Stimulated activated CD4-positive, alpha-beta T cell treated with anti-CD3 and anti-CD28 coated beads, TNF-alpha, amount 100 ng/mL, for 1 hour (primary cell): ENCODE data around the gene AOX1.
"Not testable (repeated sequence)": the region's sequence is repeated elsewhere in the genome, so short reads cannot be mapped to it uniquely, and the experiment has no call there.

ENCODE experiments used
- DNase-seq, 3 donors: peaks; one replicate each; pipeline ENCODE4 v3.0.0-alpha.2; 2020; ENCODE audit warnings: low read depth in 3 of 3, low spot score in 1 of 3

The AOX1 gene

GRCh38 chr2:200585730-200586643, at the start of gene AOX1:
TSS of gene AOX1 (plus strand) at chr2:200586014. CDS start at chr2:200586109, 95 bp downstream.
- no peak for DNase-seq

GRCh38 chr2:200538139-200538538, 47.7 kb upstream of the AOX1 start:
- DNase-seq = no peak

GRCh38 chr2:200540793-200541192, 45.0 kb upstream of the AOX1 start:
- DNase-seq = no peak

- DNase-seq = not testable (repeated sequence)
Measured at GRCh38 chr2:200566596-200566995, 19.2 kb upstream of the AOX1 start.

- DNase-seq = no peak
Measured at GRCh38 chr2:200567932-200568331, 17.9 kb upstream of the AOX1 start.

DNA sequence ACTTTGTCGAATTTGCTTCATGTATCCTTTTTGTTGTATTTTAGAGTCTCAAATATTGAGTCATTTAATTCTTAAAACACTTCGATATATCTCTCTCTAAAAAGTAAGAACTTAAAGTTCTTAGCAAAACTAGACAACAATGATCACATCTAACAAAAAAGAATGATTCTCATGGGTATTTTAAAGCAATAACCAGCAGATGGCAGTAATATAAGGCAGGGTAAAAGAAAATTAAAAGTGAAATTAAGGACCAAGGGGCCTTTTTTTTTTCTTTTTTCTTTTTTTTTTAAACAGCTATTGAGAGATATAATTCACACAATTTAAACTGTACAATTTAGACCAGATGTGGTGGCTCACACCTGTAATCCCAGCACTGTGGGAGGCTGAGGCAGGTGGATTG, 9.9 kb upstream of the AOX1 start:
- no peak for DNase-seq

GRCh38 chr2:200577027-200577426, 8.8 kb upstream of the AOX1 start:
- DNase-seq = no peak

DNA sequence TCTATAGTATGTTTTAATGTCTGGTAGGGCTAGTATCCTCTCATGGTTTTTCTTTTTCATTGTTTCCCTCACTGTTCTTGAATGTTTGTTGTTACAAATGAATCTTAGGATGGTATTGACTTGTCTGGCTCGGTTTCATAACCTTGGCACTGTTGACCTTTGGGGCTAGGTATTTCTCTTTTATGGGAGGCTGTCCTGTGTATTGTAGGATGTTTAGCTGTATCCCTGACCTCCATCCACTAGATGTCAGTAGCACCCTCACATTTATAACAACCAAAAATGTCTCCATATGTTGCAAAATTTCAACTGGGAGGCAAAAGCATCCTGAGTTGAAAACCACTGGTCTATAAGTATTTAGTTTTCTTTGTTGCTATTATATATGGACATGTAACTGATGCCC, 7.0 kb upstream of the AOX1 start:
- no peak for DNase-seq

GRCh38 chr2:200584639-200585038, 1.2 kb upstream of the AOX1 start:
- no peak for DNase-seq

- DNase-seq = no peak
Measured at GRCh38 chr2:200585340-200585729, 479 bp upstream of the AOX1 start.

DNA sequence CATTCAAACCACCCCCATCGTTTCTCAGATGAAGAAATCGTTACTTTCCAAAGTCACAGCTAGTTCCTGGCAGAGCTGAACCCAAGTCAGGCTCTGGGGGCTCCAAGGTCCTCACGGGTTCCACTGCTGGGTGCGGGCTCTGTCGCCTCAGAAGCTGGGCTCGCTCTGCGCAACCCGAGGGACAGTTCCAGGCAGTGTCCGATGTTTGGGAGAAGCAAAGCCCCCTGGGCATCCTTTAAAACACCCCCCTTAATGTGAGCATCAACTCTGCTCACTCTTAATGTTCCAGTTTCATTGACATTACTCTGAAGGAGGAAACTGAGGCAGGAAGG, 796 bp downstream of the AOX1 start:
- DNase-seq = no peak

DNA sequence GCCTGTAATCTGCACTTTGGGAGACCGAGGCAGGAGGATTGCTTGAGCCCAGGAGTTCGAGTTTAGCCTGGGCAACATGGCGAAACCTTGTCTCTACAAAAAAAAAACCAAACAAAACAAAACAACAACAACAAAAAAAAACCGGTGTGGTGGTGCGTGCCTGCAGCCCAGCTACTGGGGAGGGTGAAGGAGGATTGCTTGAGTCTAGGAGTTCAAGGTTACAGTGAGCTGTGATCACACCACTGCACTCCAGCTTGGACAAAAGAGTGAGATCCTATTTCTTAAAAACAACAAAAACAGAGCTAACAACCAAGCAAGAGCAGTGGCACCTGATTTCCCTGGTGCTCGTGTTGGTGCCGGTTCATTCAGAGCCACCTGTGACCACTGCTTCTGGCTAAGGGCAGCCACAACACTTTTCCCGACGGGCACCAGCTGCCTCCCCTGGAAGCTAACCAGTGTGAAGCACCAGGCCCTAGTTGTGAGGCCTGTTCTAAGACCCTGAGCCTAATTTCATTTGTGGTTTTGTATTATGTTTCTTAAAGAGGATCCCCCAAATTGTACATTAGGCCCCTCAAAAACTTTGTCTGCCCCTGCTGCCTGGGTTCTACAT, 1.3 kb downstream of the AOX1 start:
- DNase-seq = no peak

DNA sequence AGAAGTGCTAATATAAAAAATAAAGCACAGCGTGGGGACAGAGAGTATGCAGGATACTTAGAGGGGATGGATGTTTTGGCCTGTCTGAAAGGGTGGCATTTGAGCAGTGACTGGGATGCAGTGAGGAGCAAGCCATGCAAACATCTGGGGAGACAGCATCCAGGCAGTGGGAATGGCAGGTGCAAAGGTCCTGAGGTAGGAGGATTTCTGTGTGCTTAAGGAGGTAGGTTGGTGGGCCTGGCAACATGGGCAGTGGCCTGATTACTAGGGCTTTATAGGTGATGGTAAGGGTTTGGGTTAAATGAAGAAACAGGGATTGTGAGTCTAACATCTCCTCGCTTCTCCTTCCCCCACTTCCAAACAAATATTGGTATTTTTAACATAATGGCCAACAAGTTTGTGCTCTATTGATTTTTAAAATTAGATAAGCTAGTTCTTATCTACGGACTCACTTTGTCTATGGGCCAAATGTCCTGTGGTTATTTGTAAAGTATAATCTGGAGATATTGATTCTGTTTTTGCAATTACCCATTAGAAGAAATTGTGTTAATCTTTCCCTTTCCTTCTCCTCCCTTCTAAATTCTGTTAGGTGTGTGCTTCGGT, 2.4 kb downstream of the AOX1 start:
- DNase-seq = no peak

GRCh38 chr2:200590090-200590489, 4.3 kb downstream of the AOX1 start:
- no peak for DNase-seq

- DNase-seq = no peak
Measured at GRCh38 chr2:200591308-200591707, 5.5 kb downstream of the AOX1 start.

DNA sequence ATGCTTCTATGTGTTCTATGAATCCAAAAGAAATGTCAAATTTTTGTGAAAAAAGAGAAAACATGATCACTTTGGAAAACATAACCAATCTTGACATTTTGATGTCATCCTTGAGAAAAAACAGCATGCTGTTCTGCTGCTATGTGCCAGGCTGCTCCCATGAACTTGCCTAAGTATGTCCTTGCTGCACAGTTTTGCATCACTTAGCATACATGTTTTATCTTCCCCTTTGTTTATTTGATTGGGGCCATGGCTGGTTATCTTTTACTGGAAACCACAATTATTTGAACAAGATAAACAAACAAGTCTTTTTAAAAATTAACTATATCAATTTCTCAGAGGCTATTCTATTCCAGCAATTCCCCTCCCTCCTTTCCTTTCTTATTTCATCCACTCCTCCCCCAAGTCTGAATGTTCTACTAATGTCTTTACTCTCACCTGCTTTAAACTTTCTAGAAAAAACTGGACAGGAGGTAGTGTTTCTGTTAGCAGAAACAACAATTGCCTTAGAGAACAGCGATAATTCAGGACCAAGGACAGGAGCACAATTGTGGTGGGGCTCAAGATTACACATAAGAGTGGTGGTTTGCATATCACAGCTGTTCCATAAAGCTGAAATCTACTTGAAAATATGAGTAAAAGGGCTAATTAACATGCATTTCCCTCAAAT, 6.7 kb downstream of the AOX1 start:
- no peak for DNase-seq

- DNase-seq = no peak
Measured at GRCh38 chr2:200593905-200594304, 8.1 kb downstream of the AOX1 start.

- DNase-seq = no peak
Measured at GRCh38 chr2:200595913-200596312, 10.1 kb downstream of the AOX1 start.

DNA sequence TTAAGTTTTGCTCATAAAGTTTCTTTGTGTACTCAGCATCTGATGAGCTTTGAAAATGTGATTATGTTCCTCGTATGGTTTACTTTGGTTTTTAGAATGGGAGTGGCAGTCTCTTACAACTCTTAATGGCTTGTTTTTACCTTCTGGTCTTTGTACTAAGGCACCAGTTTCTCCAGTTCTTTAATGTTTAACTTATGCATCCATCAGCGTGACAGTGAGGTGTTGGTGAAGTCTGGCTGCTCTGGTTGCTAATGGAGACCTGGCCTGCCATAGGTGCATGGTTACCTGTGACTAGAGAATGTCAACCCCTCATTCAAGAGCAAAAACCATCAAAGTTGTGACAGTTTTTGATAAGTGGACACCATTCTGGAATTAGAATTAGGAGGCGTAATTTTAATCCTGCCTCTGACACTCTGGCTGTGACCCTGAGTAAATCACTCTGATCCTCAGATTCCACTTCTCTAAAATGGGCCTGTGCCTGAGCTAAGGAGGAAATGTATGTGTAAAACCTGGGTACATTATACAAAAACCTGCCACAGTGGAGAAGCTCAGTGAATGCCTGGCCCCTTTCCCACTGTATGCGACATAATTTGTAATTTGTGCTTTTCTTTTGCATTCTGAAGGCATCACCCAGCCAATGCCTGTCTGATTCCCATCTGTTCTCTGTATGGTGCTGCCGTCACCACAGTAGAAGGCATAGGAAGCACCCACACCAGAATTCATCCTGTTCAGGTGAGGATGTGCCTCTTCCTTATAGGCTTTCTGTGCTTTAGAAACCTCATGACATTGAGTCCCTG, 11.2 kb downstream of the AOX1 start:
- DNase-seq = no peak

- DNase-seq = no peak
Measured at GRCh38 chr2:200599206-200599605, 13.4 kb downstream of the AOX1 start.
